IMR-90 (cell line): ENCODE results near the gene DNAJC3. TPM values are rescaled to one million over a fixed set of nuclear protein-coding genes. Genes with fewer than 3 reads are reported as not detected.

ENCODE experiments used
- ATAC-seq: fragments of 200-7000 bp; cut with Tn5 transposase; 2 replicates; pipeline ENCODE4 v1.9.1; 2020; ENCODE audit warnings: low read depth, mild to moderate bottlenecking, moderate library complexity
- BruUV-seq: library from RNA; stranded (reverse); fragments of 400-500 nt; replicated peaks from 2 replicates; lab custom pipeline; 2021; lab: Mats Ljungman, UMichigan
- CTCF ChIA-PET: fragments of 300-600 bp; formaldehyde crosslinking; extraction: SDS; loops from one replicate; lab custom pipeline; 2021; ENCODE audit warnings: antibody characterized with exemption; lab: Yijun Ruan, JAX
- POLR2A ChIA-PET: fragments of 300-600 bp; sonication (Branson Sonifier 250); formaldehyde crosslinking; loops from one replicate; lab custom pipeline; 2022; ENCODE audit warnings: antibody characterized with exemption; ENCODE audit not compliant: unreplicated experiment; lab: Charles Lee
- DNase-seq: peaks from one replicate; pipeline ENCODE4 v3.0.0; 2013
- H2AFZ ChIP-seq: replicated peaks from 2 replicates; pipeline ENCODE3; 2013; ENCODE audit warnings: low read length, mild to moderate bottlenecking; ENCODE audit not compliant: poor library complexity
- H2AK5ac ChIP-seq: 2 replicates; pipeline ENCODE4 v1.6.1; 2013; ENCODE audit warnings: low read depth, low read length, inconsistent platforms
- H2AK9ac ChIP-seq: replicated peaks from 2 replicates; pipeline ENCODE3; 2013; ENCODE audit warnings: mild to moderate bottlenecking, low read depth, low read length, moderate library complexity; ENCODE audit not compliant: poor library complexity
- H2BK120ac ChIP-seq: 2 replicates; pipeline ENCODE4 v1.6.1; 2013; ENCODE audit warnings: low read depth, low read length, inconsistent platforms
- H2BK15ac ChIP-seq: 3 replicates; pipeline ENCODE4 v1.6.1; 2013; ENCODE audit warnings: low read depth, low read length, inconsistent platforms
- H2BK20ac ChIP-seq: 2 replicates; pipeline ENCODE4 v1.6.1; 2013; ENCODE audit warnings: low read depth, mild to moderate bottlenecking, inconsistent platforms, low read length, moderate library complexity
- H2BK5ac ChIP-seq: 2 replicates; pipeline ENCODE4 v1.6.1; 2013; ENCODE audit warnings: mild to moderate bottlenecking, low read depth, low read length, inconsistent platforms; ENCODE audit not compliant: poor library complexity, severe bottlenecking
- H3K14ac ChIP-seq: replicated peaks from 2 replicates; pipeline ENCODE4 v1.6.1; 2013; ENCODE audit warnings: low read depth, low read length, inconsistent platforms
- H3K18ac ChIP-seq: 2 replicates; pipeline ENCODE4 v1.6.1; 2013; ENCODE audit warnings: low read depth, low read length, control low read depth
- H3K23ac ChIP-seq: 2 replicates; pipeline ENCODE4 v1.6.1; 2013; ENCODE audit warnings: low read depth, low read length, inconsistent platforms
- H3K27ac ChIP-seq: 2 replicates; pipeline ENCODE4 v1.5.1; 2013; ENCODE audit warnings: mild to moderate bottlenecking, control low read depth, low read length; ENCODE audit not compliant: insufficient read depth
- H3K27me3 ChIP-seq: 2 replicates; pipeline ENCODE4 v1.6.1; 2013; ENCODE audit warnings: low read length; ENCODE audit not compliant: control insufficient read depth, insufficient read depth
- H3K36me3 ChIP-seq: 2 replicates; pipeline ENCODE4 v1.6.1; 2013; ENCODE audit warnings: low read length, mixed read lengths; ENCODE audit not compliant: control insufficient read depth, insufficient read depth
- H3K4ac ChIP-seq: 2 replicates; pipeline ENCODE4 v1.6.1; 2013; ENCODE audit warnings: low read depth, low read length, inconsistent platforms
- H3K4me1 ChIP-seq: 2 replicates; pipeline ENCODE4 v1.6.1; 2013; ENCODE audit warnings: low read length, mixed read lengths; ENCODE audit not compliant: control insufficient read depth, insufficient read depth
- H3K4me2 ChIP-seq: 2 replicates; pipeline ENCODE4 v1.6.1; 2013; ENCODE audit warnings: low read depth, mild to moderate bottlenecking, control low read depth, low read length, moderate library complexity
- H3K4me3 ChIP-seq: 2 replicates; pipeline ENCODE4 v1.5.1; 2013; ENCODE audit warnings: low read depth, mild to moderate bottlenecking, control low read depth, low read length, moderate library complexity; ENCODE audit not compliant: insufficient read depth
- H3K56ac ChIP-seq: 2 replicates; pipeline ENCODE4 v1.6.1; 2013; ENCODE audit warnings: low read length, inconsistent platforms; ENCODE audit not compliant: insufficient read depth; ENCODE audit errors: extremely low read depth
- H3K79me1 ChIP-seq, 2 experiments: 2 replicates each; pipeline ENCODE4 v1.6.1; 2013; ENCODE audit warnings: low read length in 2 of 2, inconsistent platforms in 1 of 2, low read depth in 1 of 2
- H3K9ac ChIP-seq: 2 replicates; pipeline ENCODE4 v1.6.1; 2013; ENCODE audit warnings: low read depth, low read length, control low read depth
- H3K9me1 ChIP-seq: 2 replicates; pipeline ENCODE4 v1.6.1; 2013; ENCODE audit warnings: low read length, inconsistent platforms; ENCODE audit not compliant: insufficient read depth
- H3K9me3 ChIP-seq: 2 replicates; pipeline ENCODE4 v1.6.1; 2013; ENCODE audit warnings: low read length; ENCODE audit not compliant: control insufficient read depth, insufficient read depth
- H4K20me1 ChIP-seq: 2 replicates; pipeline ENCODE4 v1.6.1; 2013; ENCODE audit warnings: low read length, inconsistent platforms; ENCODE audit not compliant: insufficient read depth
- H4K5ac ChIP-seq: 2 replicates; pipeline ENCODE4 v1.6.1; 2013; ENCODE audit warnings: mild to moderate bottlenecking, low read depth, low read length, control low read depth
- H4K8ac ChIP-seq, 2 experiments: 2 replicates each; pipeline ENCODE4 v1.6.1; 2013; ENCODE audit warnings: low read depth in 2 of 2, low read length in 2 of 2, control low read depth in 1 of 2, inconsistent platforms in 1 of 2
- H4K91ac ChIP-seq: 2 replicates; pipeline ENCODE4 v1.6.1; 2013; ENCODE audit warnings: low read depth, low read length, inconsistent platforms; ENCODE audit not compliant: insufficient read depth
- BHLHE40 ChIP-seq: fragments of 150-350 bp; IDR thresholded peaks from 2 replicates; pipeline ENCODE4 v1.6.1; 2016; ENCODE audit warnings: mild to moderate bottlenecking, low read depth, low read length
- CEBPB ChIP-seq: IDR thresholded peaks from 2 replicates; pipeline ENCODE4 v1.6.1; 2012; ENCODE audit warnings: low read depth, low read length, improper control_type of control experiment
- CHD1 ChIP-seq: IDR thresholded peaks from 2 replicates; pipeline ENCODE4 v1.6.1; 2012; ENCODE audit warnings: low read depth, low read length, improper control_type of control experiment
- CTCF ChIP-seq: conservative IDR thresholded peaks from 2 replicates; pipeline ENCODE4 v1.5.1; 2012; ENCODE audit warnings: mild to moderate bottlenecking, low read depth, low read length, improper control_type of control experiment
- FOS ChIP-seq: fragments of 150-350 bp; IDR thresholded peaks from 2 replicates; pipeline ENCODE4 v1.6.1; 2016; ENCODE audit warnings: low read depth, low read length
- MAFK ChIP-seq: IDR thresholded peaks from 2 replicates; pipeline ENCODE4 v1.6.1; 2012; ENCODE audit warnings: low read depth, low read length, improper control_type of control experiment
- MAZ ChIP-seq: IDR thresholded peaks from 2 replicates; pipeline ENCODE4 v1.6.1; 2012; ENCODE audit warnings: low read depth, mild to moderate bottlenecking, low read length, improper control_type of control experiment, moderate library complexity, borderline replicate concordance
- MXI1 ChIP-seq: IDR thresholded peaks from 2 replicates; pipeline ENCODE4 v1.6.1; 2012; ENCODE audit warnings: low read depth, mild to moderate bottlenecking, low read length, moderate library complexity, borderline replicate concordance
- NFE2L2 ChIP-seq: fragments of 150-350 bp; IDR thresholded peaks from 2 replicates; pipeline ENCODE4 v1.6.1; 2016; ENCODE audit warnings: low read depth, mild to moderate bottlenecking, low read length
- POLR2A ChIP-seq: IDR thresholded peaks from 2 replicates; pipeline ENCODE4 v1.6.1; 2012; ENCODE audit warnings: mild to moderate bottlenecking, low read depth, low read length
- RAD21 ChIP-seq: IDR thresholded peaks from 2 replicates; pipeline ENCODE4 v1.6.1; 2012; ENCODE audit warnings: low read length, improper control_type of control experiment
- RCOR1 ChIP-seq: IDR thresholded peaks from 2 replicates; pipeline ENCODE4 v1.6.1; 2012; ENCODE audit warnings: mild to moderate bottlenecking, low read length, improper control_type of control experiment; ENCODE audit not compliant: insufficient replicate concordance
- RFX5 ChIP-seq: IDR thresholded peaks from 2 replicates; pipeline ENCODE4 v1.8.0; 2012; ENCODE audit warnings: low read depth, mild to moderate bottlenecking, low read length, moderate library complexity
- SMC3 ChIP-seq: fragments of 150-350 bp; IDR thresholded peaks from 2 replicates; pipeline ENCODE4 v1.6.1; 2016; ENCODE audit warnings: low read depth, mild to moderate bottlenecking, antibody characterized with exemption, low read length, moderate library complexity
- USF2 ChIP-seq: fragments of 150-350 bp; IDR thresholded peaks from 2 replicates; pipeline ENCODE4 v1.6.1; 2017; ENCODE audit warnings: mild to moderate bottlenecking, antibody characterized with exemption, low read length, low read depth
- WGBS, 2 experiments: methylation state at CpG; one replicate each; pipeline versions ENCODE4 v1.1.5 to v1.1.7; 2013; ENCODE audit warnings: missing lambda C conversion rate in 2 of 2; ENCODE audit not compliant: insufficient read length in 1 of 2; ENCODE audit errors: extremely low coverage in 2 of 2; 5-methylcytosine and 5-hydroxymethylcytosine counted together
- dilution Hi-C: fragments of 300-500 bp; cut with HindIII; formaldehyde crosslinking; loops from one replicate; pipeline ENCODE4 v1.14.3; 2018; ENCODE audit warnings: low sequenced_read_pairs; ENCODE audit not compliant: unreplicated experiment
- in situ Hi-C: fragments of 300-500 bp; cut with MboI; formaldehyde crosslinking; loops from 3 replicates; pipeline ENCODE4 v1.14.3; 2019; ENCODE audit warnings: low sequenced_read_pairs, inconsistent platforms, mixed read lengths
- intact Hi-C: fragments of 100-400 bp; cut with micrococcal nuclease; formaldehyde crosslinking; loops from 2 replicates; pipeline ENCODE4 v1.10.0; 2022
- polyA plus RNA-seq, 3 experiments: library from polyadenylated mRNA; depleted of rRNA; stranded (reverse); fragments of >200 nt; gene quantifications; 2 replicates each; pipeline ENCODE4 v1.2.3, GENCODE V29; 2012; ENCODE audit warnings: low replicate concordance in 1 of 3
- total RNA-seq: library from RNA; depleted of rRNA; stranded (reverse); fragments of >200 nt; gene quantifications from 2 replicates; pipeline ENCODE4 v1.2.3, GENCODE V29; 2012
- TF ChIP-seq, protein P1 (sequence below): fragments of 150-350 bp; IDR thresholded peaks from 2 replicates; pipeline ENCODE4 v1.6.1; 2016; ENCODE audit warnings: low read depth, mild to moderate bottlenecking, low read length, moderate library complexity, borderline replicate concordance

Gene DNAJC3
- total and polyA plus RNA-seq, 2 of the 4 experiments (the other 2 are of a cell fraction): 10.7 to 28.5 TPM

GRCh38 chr13:95728957-95729356 lies 52.0 kb downstream of the DNAJC3 start:
- Histone ChIP-seq H4K20me1 (no peaks in the 10 kb centered on the region; the same call in 1 of the 2 replicates), H3K9me1 (no peaks in the 10 kb centered on the region), H3K4me1 (no peaks in the 10 kb centered on the region), H4K8ac (no peak overlapping the region), H4K5ac (no peak overlapping the region), H3K23ac (no peak overlapping the region), H3K27ac (no peak overlapping the region), H4K91ac (no peak overlapping the region), H3K14ac (no peak overlapping the region), H3K4me3 (no peak overlapping the region), H3K36me3 (peaks cover 2% of the 10 kb centered on the region; the same call in 1 of the 2 replicates), H3K27me3 (no peaks in the 10 kb centered on the region), H2BK5ac (no peak overlapping the region), H2BK20ac (no peak overlapping the region), H2BK120ac (no peak overlapping the region), H3K18ac (no peak overlapping the region), H2BK15ac (no peak overlapping the region), H3K4ac (no peak overlapping the region), H3K56ac (no peak overlapping the region), H2AFZ (no peak overlapping the region), H2AK5ac (no peak overlapping the region), H3K9me3 (peaks cover 3% of the 10 kb centered on the region), H2AK9ac (no peak overlapping the region), H3K4me2 (no peak overlapping the region), H3K9ac (no peak overlapping the region), H3K79me1 (peaks cover 8 to 14% of the 10 kb centered on the region in 2 experiments; a peak in 3 of 4 replicates)
- WGBS, 2 experiments: 80 to 100% methylated on average over 1 of the region's 2 CpGs
- ChIA-PET CTCF (no interaction called here), POLR2A (no interaction called here)
- in situ Hi-C loops (no loop called here), intact Hi-C loops (no loop called here), dilution Hi-C loops (no loop called here)
- ATAC-seq (no peak), DNase-seq (no peak)
- BruUV-seq: no TSS peak
- TF ChIP-seq CEBPB (no peak), NFE2L2 (no peak), CHD1 (no peak), USF2 (no peak), RFX5 (no peak), POLR2A (no peak), BHLHE40 (no peak), RAD21 (no peak), CTCF (no peak), SMC3 (no peak), MAFK (no peak), MAZ (no peak), RCOR1 (no peak), FOS (no peak), MXI1 (no peak)
- TF ChIP-seq, protein P1, sequence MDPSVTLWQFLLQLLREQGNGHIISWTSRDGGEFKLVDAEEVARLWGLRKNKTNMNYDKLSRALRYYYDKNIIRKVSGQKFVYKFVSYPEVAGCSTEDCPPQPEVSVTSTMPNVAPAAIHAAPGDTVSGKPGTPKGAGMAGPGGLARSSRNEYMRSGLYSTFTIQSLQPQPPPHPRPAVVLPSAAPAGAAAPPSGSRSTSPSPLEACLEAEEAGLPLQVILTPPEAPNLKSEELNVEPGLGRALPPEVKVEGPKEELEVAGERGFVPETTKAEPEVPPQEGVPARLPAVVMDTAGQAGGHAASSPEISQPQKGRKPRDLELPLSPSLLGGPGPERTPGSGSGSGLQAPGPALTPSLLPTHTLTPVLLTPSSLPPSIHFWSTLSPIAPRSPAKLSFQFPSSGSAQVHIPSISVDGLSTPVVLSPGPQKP: no peak
